Pons (tissue), 1 donor: ENCODE measurements around the gene ZPBP.
"Not testable (repeated sequence)": the region's sequence is repeated elsewhere in the genome, so short reads cannot be mapped to it uniquely, and the experiment has no call there.

Experiments used
- DNase-seq: peaks from one replicate; pipeline ENCODE4 v3.0.0-alpha.2; 2016; ENCODE audit warnings: low spot score

ZPBP gene

GRCh38 chr7:50041165-50041564 is 51.9 kb downstream of the ZPBP start:
- not testable (repeated sequence) for DNase-seq

- no peak for DNase-seq
These were observed 56.0 kb downstream of the ZPBP start for GRCh38 chr7:50037086-50037485.

- no peak for DNase-seq
These were observed 70.1 kb downstream of the ZPBP start for GRCh38 chr7:50022991-50023390.

GRCh38 chr7:50022451-50022850 is 70.6 kb downstream of the ZPBP start:
- DNase-seq, result no peak

- DNase-seq, result no peak
These were observed 97.4 kb downstream of the ZPBP start for GRCh38 chr7:49995681-49996080.

GRCh38 chr7:49986191-49986590 is 106.9 kb downstream of the ZPBP start:
- DNase-seq, result no peak

- no peak for DNase-seq
These were observed 112.6 kb downstream of the ZPBP start for GRCh38 chr7:49980465-49980864.

- no peak for DNase-seq
These were observed 116.8 kb downstream of the ZPBP start for GRCh38 chr7:49976238-49976637.

GRCh38 chr7:49974035-49974434 is 119.0 kb downstream of the ZPBP start:
- no peak for DNase-seq

- no peak for DNase-seq
These were observed 155.4 kb downstream of the ZPBP start for GRCh38 chr7:49937608-49938007.

GRCh38 chr7:49931627-49932026 is 161.4 kb downstream of the ZPBP start:
- DNase-seq, result no peak

- no peak for DNase-seq
These were observed 164.3 kb downstream of the ZPBP start for GRCh38 chr7:49928787-49929186.

- no peak for DNase-seq
These were observed 165.4 kb downstream of the ZPBP start for GRCh38 chr7:49927631-49928030.

GRCh38 chr7:49926720-49927119 is 166.3 kb downstream of the ZPBP start:
- DNase-seq, result no peak

GRCh38 chr7:49911909-49912308 is 181.1 kb downstream of the ZPBP start:
- DNase-seq, result no peak

- DNase-seq, result no peak
These were observed 198.5 kb downstream of the ZPBP start for GRCh38 chr7:49894543-49894942.

GRCh38 chr7:49893131-49893530 is 199.9 kb downstream of the ZPBP start:
- no peak for DNase-seq

GRCh38 chr7:49892481-49892880 is 200.6 kb downstream of the ZPBP start:
- DNase-seq, result no peak
